ENCODE measurements around the gene SLC12A2.

SLC12A2 gene

DNA sequence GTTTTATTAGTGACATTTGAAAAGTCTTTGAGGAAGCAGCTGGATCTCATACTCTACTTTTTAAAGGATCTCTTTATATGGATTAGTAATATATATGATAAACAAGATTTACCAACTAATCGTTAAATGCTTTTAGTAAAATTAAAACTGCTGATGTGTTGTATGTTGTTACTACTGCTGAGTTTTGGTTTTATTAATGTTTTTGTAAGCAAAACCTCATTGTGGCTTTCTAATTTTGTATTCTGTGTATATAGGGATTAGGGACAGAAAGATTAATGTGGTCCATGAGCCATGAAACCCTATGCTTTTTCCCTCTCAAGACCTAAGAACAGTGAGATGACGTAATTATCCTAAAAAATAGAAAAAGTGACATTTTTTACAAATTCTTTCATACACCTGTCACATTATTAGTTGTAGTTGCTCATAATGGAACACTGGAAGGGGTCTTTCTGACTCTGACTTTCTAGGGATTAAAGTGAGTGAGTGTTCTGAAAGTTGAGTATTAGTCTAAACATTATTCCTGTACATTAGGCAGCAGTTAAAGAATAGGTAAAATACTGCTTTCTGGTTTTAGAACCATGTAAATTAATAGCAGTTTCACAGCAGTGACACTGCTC lies 85.9 kb downstream of the SLC12A2 start:
- TF ChIP-seq, protein P1, sequence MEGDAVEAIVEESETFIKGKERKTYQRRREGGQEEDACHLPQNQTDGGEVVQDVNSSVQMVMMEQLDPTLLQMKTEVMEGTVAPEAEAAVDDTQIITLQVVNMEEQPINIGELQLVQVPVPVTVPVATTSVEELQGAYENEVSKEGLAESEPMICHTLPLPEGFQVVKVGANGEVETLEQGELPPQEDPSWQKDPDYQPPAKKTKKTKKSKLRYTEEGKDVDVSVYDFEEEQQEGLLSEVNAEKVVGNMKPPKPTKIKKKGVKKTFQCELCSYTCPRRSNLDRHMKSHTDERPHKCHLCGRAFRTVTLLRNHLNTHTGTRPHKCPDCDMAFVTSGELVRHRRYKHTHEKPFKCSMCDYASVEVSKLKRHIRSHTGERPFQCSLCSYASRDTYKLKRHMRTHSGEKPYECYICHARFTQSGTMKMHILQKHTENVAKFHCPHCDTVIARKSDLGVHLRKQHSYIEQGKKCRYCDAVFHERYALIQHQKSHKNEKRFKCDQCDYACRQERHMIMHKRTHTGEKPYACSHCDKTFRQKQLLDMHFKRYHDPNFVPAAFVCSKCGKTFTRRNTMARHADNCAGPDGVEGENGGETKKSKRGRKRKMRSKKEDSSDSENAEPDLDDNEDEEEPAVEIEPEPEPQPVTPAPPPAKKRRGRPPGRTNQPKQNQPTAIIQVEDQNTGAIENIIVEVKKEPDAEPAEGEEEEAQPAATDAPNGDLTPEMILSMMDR (conservative IDR thresholded peaks at IDR 0.05; ENCODE audit: low read depth), result no peak
- ChIA-PET POLR2A (ENCODE audit: low non-redundant PET) (no interaction called here), CTCF (interaction anchor here (1.1 kb wide), 1 partner anchor 10 kb away, joined by 3 read pairs; no protein-coding TSS in a partner anchor)
- DNase-seq (ENCODE audit: low spot score), result no peak
- H3K27ac ChIP-seq, result no peak overlapping the region

DNA sequence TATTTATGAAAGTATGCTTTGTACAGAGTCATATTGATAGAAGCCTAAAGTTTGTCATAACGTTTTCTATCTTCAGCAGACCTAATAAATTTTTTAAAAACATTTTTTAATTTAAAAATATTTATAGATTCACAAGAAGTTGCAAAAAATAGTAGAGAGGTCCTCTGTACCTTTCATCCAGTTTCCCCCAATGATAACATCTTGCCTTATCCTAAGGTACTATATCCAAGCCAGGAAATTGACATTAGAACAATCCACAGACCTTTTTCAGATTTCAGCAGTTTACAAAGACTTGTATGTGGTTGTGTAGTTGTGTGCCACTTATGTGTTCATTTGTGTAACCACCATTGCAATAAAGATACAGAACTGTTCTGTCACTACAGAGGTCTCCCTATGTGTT lies 88.5 kb downstream of the SLC12A2 start:
- ChIA-PET POLR2A (ENCODE audit: low non-redundant PET) (no interaction called here), CTCF (no interaction called here)

DNA sequence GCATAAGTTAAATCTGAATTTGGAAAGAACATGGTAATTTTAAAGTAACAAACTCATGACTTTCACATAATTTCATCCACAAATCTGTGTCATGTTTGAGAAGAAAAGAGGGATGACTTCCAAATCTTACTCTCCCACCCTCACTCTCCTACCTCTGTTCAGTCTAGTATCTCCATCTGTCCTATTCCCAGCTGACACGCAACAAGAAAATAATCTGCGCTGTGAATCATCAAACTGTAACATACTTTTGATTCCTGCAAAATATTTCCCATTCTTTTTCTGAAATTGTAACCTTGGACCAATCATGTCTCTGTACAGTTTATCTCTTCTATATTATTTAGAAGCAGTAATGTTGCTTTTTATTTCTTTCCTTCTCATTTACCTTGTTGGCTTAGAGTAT lies 91.4 kb downstream of the SLC12A2 start:
- ChIA-PET POLR2A (ENCODE audit: low non-redundant PET) (no interaction called here), CTCF (interaction anchor here (0.6 kb wide), 1 partner anchor 14 kb away, joined by 3 read pairs; no protein-coding TSS in a partner anchor)
- no peak for DNase-seq (ENCODE audit: low spot score)
- TF ChIP-seq, protein P1 (conservative IDR thresholded peaks at IDR 0.05; ENCODE audit: low read depth), result no peak
- H3K27ac ChIP-seq, result no peak overlapping the region

More for the DNA sequence above, 88.5 kb downstream of the SLC12A2 start:
- no peak for DNase-seq (ENCODE audit: low spot score)
- TF ChIP-seq, protein P1 (conservative IDR thresholded peaks at IDR 0.05; ENCODE audit: low read depth), result no peak
- no peak overlapping the region for H3K27ac ChIP-seq

DNA sequence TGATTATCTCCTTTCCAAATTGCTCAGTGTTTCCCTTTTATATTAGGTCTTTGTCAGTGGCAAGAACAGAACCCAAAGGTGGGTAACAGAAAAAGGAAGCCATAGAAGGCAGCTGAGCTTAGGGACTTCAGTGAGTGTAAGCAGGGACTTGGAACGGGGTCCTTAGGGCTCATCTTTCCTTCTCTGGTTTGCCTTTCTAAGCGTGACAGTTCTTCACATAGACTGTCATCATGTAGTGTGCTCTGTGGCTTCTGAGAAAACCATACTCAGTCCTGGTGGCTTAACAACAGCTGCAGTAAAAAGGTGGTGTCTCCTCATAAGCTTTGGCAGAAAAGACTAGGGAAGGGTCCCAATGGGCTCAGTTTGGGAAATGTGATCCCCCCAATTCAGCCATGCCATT lies 108.8 kb downstream of the SLC12A2 start:
- H3K27ac ChIP-seq, result no peak overlapping the region
- CTCF ChIA-PET, result interaction anchor here (0.7 kb wide), 1 partner anchor 9 kb away, joined by 3 read pairs; no protein-coding TSS in a partner anchor
- POLR2A ChIA-PET (ENCODE audit: low non-redundant PET), result no interaction called here
- TF ChIP-seq, protein P1 (conservative IDR thresholded peaks at IDR 0.05; ENCODE audit: low read depth), result no peak
- no peak for DNase-seq (ENCODE audit: low spot score)

DNA sequence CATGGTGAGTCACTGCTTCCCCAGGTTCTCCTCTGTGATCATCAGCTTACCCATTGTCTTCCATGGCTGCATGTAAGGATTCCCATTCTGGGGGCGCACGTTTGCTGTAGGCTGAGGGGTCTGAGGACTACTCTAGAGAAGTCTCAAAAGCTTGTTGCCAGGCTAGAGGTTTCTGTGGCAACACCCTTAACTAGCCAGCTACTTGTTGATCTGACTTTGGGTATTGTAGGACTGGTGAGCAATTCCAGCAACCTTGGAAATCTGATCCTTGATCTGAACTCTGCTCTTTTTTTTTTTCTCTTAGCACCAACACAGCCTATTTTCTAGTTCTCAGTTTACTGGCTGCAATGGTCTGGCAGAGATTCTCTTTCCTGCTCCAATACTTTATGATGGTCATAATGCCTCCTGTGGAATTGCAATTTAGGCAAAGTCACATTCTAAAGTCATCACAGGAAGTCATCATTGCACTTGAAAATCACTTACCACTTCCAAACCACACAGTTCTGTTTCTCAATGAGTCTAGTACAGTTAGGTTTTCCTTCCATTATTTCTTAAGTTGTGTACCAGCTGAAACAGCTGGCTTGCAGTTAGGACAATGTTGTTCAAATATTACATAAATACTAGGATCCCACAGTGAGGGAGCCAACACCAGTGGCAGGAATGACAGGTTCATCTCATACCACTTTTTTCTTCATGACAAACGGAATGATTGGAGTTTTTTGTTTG lies 110.3 kb downstream of the SLC12A2 start:
- no peak overlapping the region for H3K27ac ChIP-seq
- ChIA-PET CTCF (no interaction called here), POLR2A (ENCODE audit: low non-redundant PET) (no interaction called here)
- no peak for DNase-seq (ENCODE audit: low spot score)
- TF ChIP-seq, protein P1 (conservative IDR thresholded peaks at IDR 0.05; ENCODE audit: low read depth), result no peak

DNA sequence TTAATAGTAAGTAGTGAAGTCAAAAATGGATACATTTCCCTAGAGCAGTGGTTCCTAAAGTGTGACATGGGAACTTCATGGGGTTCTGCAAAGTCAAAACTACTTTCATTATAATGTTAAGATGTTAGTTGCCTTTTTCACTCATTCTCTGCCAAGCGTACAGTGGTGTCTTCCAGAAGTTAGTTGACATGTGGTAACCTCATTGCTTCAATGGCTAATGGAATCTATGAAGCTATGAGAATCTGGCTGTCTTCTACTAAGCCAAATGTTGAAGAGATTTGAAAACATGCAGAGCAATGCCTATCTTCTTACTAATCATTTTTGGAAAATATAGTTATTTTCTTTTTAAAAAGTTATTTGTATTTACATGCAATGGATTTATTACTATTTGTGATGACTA lies 111.8 kb downstream of the SLC12A2 start:
- POLR2A ChIA-PET (ENCODE audit: low non-redundant PET), result no interaction called here
- TF ChIP-seq, protein P1 (conservative IDR thresholded peaks at IDR 0.05; ENCODE audit: low read depth), result no peak
- DNase-seq (ENCODE audit: low spot score), result no peak
- H3K27ac ChIP-seq, result no peak overlapping the region
- CTCF ChIA-PET, result no interaction called here

All from RWPE1 (cell line).